ENCODE measurements around the gene COBL. TPM values are rescaled to one million over a fixed set of nuclear protein-coding genes. Genes with fewer than 3 reads are reported as not detected.

The COBL gene, protein sequence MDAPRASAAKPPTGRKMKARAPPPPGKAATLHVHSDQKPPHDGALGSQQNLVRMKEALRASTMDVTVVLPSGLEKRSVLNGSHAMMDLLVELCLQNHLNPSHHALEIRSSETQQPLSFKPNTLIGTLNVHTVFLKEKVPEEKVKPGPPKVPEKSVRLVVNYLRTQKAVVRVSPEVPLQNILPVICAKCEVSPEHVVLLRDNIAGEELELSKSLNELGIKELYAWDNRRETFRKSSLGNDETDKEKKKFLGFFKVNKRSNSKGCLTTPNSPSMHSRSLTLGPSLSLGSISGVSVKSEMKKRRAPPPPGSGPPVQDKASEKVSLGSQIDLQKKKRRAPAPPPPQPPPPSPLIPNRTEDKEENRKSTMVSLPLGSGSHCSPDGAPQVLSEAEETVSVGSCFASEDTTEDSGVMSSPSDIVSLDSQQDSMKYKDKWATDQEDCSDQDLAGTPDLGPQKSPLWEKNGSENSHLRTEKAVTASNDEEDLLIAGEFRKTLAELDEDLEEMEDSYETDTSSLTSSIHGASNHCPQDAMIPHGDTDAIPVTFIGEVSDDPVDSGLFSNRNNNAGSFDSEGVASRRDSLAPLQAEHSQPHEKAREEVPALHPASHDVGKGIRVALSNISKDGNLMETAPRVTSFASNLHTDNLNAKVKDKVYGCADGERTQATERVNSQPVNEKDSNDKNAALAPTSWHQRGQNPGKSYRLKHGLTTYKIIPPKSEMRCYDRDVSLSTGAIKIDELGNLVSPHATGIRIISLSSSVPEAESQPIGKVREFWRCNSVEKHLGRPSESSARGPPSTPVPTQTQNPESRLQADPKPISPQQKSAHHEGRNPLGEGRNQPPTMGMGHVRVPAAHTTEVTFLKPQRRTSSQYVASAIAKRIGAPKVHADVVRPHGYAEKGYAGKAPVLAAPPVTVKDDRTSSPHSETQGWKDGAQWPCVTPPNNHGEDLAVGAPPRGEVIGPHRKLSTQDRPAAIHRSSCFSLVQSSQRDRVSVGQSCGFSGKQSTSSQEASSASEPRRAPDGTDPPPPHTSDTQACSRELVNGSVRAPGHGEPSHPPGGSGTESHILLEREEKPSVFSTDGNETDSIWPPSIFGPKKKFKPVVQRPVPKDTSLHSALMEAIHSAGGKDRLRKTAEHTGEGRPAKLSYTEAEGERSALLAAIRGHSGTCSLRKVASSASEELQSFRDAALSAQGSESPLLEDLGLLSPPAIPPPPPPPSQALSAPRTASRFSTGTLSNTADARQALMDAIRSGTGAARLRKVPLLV
- not detected for total RNA-seq

DNA sequence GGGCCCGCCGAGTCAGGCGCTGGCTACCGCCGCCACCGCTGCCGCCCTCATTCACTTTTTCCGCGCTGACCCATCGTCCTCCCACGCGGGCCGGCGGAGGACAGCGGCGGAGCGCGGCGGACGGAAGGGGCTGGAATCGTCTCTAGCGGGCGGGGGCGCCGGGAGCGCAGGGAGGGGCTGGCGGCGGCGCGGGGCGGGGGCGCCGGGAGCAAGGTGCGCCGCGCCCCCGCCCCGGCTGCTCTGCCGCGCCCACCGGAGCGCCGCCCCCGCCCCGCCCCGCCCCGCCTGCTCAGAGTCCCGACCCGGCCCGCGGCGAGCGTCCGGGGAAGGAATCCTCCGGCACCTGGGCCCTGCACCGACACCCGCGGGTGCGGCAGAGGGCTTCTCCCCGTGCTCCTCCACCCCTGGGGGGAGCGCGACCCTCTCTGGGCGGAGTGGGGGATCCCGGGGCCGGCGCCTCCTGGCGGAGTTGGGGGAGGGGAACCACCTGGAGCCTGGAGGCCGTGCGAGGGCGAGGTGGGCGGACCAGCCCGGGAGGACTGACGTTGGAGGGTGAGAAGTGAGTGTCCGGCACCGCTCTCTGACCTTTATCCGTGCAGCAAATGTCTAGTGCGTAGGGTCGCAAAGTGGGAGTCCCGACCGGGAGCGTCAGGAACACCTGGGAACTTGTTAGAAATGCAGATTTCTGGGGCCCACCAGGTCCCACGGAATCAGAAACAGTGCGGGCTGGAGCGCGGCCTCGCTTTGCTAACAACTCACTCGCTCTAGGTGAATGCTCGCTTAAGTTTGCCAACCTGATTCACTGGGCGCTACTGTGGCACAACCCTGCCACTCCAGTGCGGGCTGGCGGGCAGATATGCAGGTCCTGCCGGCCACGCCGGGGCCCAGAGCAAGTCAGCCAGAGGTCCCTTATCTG, at the start of gene COBL:
TSS of gene COBL (minus strand) at position 144 of the 916 bp plus-strand sequence. CDS start 176 bp downstream, outside the sequence.
- ChIA-PET CTCF (no interaction called here), POLR2A (no interaction called here)
- H3K36me3 Mint-ChIP-seq (ENCODE audit: low read depth) = no peaks in the 10 kb centered on the region
- peaks cover 47% of the 10 kb centered on the region for H3K27me3 Mint-ChIP-seq (ENCODE audit: low read depth)
- H3K4me3 Mint-ChIP-seq = peak within 1 kb of the TSS; percentile 36
- H3K9me3 Mint-ChIP-seq (ENCODE audit: insufficient read depth) = no peaks in the 10 kb centered on the region
- ATAC-seq = no peak
- DNase-seq = no peak
- H3K4me1 Mint-ChIP-seq (ENCODE audit: low read depth) = no peaks in the 10 kb centered on the region
- no peak within 1 kb of the TSS for H3K27ac Mint-ChIP-seq

DNA sequence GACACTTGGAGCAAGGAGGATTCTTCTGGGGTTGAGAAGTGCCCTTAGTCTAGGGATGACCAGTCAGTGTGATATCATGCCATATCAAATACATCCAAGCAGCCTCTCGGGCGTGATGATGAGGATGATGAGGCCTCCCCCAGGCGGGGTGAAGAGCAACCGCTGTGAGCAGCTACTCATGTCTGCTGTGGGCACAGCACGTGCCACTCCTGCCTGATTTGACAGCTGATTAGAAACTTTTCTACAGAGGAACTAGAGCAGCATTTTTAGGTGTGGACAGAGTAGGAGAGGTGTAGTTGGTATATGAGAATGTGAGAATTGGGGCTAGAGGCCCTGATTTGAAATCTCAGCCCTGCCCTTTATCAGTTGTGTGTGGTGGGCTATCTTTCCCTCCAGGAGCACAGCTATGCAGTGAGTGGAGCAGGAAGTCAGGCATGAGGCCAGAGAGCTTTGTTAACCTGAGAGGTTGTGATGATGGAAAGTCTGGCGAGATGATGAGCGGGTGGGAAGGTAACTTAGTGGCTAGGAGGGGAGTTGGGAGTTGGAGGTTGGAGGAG, 49.6 kb upstream of the COBL start:
- peaks cover 2% of the 10 kb centered on the region for H3K27me3 Mint-ChIP-seq (ENCODE audit: low read depth)
- POLR2A ChIA-PET = no interaction called here

DNA sequence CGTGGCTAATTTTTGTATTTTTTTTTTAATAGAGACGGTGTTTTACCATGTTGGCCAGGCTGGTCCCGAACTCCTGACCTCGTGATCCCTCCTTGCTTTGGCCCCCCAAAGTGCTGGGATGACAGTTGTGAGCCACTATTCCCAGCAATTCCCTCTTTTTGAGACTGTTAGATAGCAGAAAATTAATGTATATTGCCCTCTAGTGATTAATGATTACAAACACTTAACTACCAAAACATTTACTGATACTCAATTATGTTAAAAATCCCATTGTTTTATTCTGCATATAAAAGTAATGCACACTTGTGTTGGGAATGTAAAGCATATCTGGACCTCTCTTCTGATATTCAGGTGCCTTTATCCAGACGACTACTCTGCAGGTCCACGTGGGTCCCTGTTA, 41.2 kb upstream of the COBL start:
- peaks cover 2% of the 10 kb centered on the region for H3K27me3 Mint-ChIP-seq (ENCODE audit: low read depth)
- no peaks in the 10 kb centered on the region for H3K9me3 Mint-ChIP-seq (ENCODE audit: insufficient read depth)
- CTCF ChIA-PET = no interaction called here
- no peaks in the 10 kb centered on the region for H3K4me1 Mint-ChIP-seq (ENCODE audit: low read depth)
- H3K4me3 Mint-ChIP-seq = no peak overlapping the region
- ATAC-seq (no peak), DNase-seq (no peak)
- no peak overlapping the region for H3K27ac Mint-ChIP-seq
- POLR2A ChIA-PET = no interaction called here
- no peaks in the 10 kb centered on the region for H3K36me3 Mint-ChIP-seq (ENCODE audit: low read depth)

More for the DNA sequence above, 49.6 kb upstream of the COBL start:
- ATAC-seq = no peak
- H3K9me3 Mint-ChIP-seq (ENCODE audit: insufficient read depth) = no peaks in the 10 kb centered on the region
- CTCF ChIA-PET = interaction anchor here (7.0 kb wide), 1 partner anchor 204 kb away, joined by 96 read pairs; no protein-coding TSS in a partner anchor
- no peak overlapping the region for H3K4me3 Mint-ChIP-seq
- no peak for DNase-seq
- H3K36me3 Mint-ChIP-seq (ENCODE audit: low read depth) = no peaks in the 10 kb centered on the region
- no peak overlapping the region for H3K27ac Mint-ChIP-seq
- H3K4me1 Mint-ChIP-seq (ENCODE audit: low read depth) = no peaks in the 10 kb centered on the region

DNA sequence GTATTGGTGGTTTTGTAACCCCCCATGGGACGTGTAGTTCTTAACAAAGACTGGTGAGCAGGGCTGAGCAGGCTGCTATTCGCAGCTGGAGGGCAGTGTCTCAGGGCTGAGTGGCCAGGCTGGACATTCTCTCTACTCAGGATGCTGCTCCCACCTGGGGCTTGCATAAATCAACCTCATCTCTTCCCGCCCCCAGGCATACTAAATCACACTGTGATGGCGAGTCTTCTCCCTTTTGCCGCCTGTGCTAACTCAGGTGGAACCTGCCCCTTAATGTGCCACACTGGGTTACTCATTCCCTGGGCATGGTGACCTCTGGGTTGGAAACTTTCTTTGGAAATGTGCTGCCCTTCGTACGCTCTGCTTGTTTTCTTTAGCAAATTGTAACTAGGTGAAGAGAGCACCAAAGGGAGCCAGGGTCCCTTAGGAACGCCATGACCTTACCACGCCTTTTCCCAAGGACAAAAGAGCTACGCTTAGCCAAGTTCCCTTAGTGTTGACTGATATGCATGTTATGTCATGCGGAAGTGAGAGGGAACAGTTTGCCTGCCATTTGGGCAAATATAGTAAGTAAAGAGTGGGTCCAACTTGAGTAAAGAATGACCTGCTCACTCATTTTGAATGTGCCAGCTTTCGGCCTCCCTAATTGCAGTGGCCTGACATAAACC, 40.4 kb upstream of the COBL start:
- no peaks in the 10 kb centered on the region for H3K27me3 Mint-ChIP-seq (ENCODE audit: low read depth)
- POLR2A ChIA-PET = no interaction called here
- no peak overlapping the region for H3K27ac Mint-ChIP-seq
- DNase-seq (no peak), ATAC-seq (no peak)
- no peaks in the 10 kb centered on the region for H3K36me3 Mint-ChIP-seq (ENCODE audit: low read depth)
- no peaks in the 10 kb centered on the region for H3K4me1 Mint-ChIP-seq (ENCODE audit: low read depth)
- CTCF ChIA-PET = no interaction called here
- H3K4me3 Mint-ChIP-seq = no peak overlapping the region
- no peaks in the 10 kb centered on the region for H3K9me3 Mint-ChIP-seq (ENCODE audit: insufficient read depth)

DNA sequence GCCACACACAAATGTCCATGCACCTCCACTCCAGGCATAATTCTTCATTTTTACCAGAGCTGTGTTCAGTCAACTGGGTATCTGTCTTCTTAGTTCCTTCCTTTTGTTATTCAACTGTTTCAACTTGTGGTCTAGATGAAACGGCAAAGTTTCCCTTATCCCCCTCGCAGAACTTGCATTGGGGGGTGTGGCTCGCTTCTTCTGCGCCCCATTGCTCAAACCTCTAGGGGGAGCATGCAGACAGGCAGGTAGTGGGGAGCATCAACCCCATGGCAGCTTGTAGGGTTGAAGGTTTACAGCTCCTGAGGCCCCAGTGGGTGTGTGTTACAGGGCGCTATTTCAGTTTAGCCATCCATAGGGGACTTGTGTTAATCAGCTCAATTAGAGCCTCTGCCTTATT, 38.3 kb upstream of the COBL start:
- Mint-ChIP-seq H3K27ac (no peak overlapping the region), H3K9me3 (ENCODE audit: insufficient read depth) (no peaks in the 10 kb centered on the region), H3K4me1 (ENCODE audit: low read depth) (no peaks in the 10 kb centered on the region), H3K36me3 (ENCODE audit: low read depth) (no peaks in the 10 kb centered on the region), H3K4me3 (no peak overlapping the region), H3K27me3 (ENCODE audit: low read depth) (no peaks in the 10 kb centered on the region)
- ChIA-PET CTCF (interaction anchor here (1.1 kb wide), 1 partner anchor 10 kb away, joined by 3 read pairs; no protein-coding TSS in a partner anchor), POLR2A (no interaction called here)
- no peak for DNase-seq
- ATAC-seq = no peak

DNA sequence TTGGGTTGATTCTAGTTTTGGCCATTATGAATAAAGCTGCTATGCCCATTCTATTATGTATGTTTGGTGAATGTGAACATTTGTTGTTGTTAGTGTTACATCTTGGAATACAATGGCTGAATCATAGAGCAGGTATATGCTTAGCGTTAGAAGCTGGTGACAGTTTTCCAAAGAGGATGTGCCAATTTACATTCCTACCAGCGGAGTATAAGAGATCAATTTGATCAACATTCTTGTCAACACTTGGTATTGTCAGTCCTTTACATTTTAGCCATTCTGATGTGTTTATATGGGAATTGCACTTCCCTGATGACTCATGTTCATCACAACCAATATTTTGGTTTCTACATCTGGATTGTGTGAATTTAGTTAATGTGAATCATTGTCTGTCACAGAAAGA, 37.8 kb upstream of the COBL start:
- Mint-ChIP-seq H3K4me3 (no peak overlapping the region), H3K4me1 (ENCODE audit: low read depth) (no peaks in the 10 kb centered on the region), H3K36me3 (ENCODE audit: low read depth) (no peaks in the 10 kb centered on the region), H3K27me3 (ENCODE audit: low read depth) (no peaks in the 10 kb centered on the region), H3K27ac (no peak overlapping the region), H3K9me3 (ENCODE audit: insufficient read depth) (no peaks in the 10 kb centered on the region)
- POLR2A ChIA-PET = no interaction called here
- ATAC-seq (no peak), DNase-seq (no peak)
- CTCF ChIA-PET = interaction anchor here (1.1 kb wide), 1 partner anchor 10 kb away, joined by 3 read pairs; no protein-coding TSS in a partner anchor

DNA sequence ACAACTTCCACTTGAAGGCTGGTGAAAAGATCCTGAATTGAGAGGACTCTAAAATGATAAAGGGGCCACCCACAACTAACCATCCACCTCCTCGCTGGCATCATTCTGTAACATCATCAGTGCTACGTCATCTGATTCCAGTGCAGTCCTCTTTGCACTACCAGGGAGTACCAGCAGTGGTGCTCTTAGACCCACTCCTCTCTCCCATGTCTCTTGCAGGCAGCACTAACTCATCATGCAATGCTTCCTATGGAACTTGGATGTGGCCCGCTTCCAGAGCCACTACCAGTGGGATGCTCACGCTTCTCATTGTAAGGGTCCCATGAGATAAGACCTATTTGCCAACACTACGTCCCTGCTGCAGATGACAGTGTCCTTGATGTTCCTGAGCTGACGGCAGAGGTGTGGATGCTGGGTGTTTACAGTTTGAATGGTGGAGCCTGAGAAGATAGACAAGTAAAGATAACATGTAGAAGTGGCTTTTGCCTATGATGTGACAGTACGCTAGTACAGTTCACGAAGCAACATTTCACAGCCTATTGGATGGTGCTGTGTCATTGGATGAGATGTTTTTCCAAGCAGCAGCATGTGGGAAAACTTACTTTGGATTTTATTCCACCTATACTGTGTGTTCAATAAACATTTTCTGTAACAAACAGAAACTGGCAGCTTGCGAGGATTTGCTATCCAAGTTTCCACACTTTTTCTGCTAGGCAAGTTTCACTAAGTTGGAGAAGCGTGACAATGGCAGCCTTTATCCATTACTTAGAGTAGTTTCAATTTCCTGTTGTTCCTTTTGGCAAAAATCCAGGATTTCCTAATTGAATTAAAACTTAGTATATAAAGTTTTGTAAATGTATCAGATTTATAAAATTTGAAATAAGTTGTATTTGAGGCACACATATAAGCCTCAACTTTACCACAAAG, 35.8 kb upstream of the COBL start:
- ATAC-seq (no peak), DNase-seq (no peak)
- Mint-ChIP-seq H3K4me1 (ENCODE audit: low read depth) (no peaks in the 10 kb centered on the region), H3K27me3 (ENCODE audit: low read depth) (no peaks in the 10 kb centered on the region), H3K9me3 (ENCODE audit: insufficient read depth) (no peaks in the 10 kb centered on the region), H3K27ac (no peak overlapping the region), H3K4me3 (no peak overlapping the region), H3K36me3 (ENCODE audit: low read depth) (no peaks in the 10 kb centered on the region)
- ChIA-PET CTCF (no interaction called here), POLR2A (no interaction called here)

DNA sequence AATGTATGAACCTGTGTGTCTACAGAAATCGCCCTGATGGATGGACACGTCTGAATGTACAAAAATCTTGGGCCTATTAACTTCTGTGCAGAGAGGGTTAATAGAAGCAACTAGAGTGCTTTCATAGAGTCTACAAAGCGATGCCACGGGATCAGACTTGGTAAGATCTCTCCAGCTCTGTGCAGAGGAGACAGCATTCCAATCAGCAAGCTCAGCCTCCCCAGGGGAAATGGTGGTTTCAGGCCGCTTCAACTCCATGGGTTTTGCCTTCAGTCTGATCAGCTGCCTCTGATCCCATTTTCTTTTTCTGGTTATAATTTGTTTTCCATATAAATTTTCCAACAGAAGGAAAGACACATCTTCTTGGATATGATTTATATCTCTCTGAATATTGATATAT, 35.1 kb upstream of the COBL start:
- no peak overlapping the region for H3K4me3 Mint-ChIP-seq
- ATAC-seq = no peak
- H3K9me3 Mint-ChIP-seq (ENCODE audit: insufficient read depth) = no peaks in the 10 kb centered on the region
- ChIA-PET CTCF (no interaction called here), POLR2A (no interaction called here)
- no peaks in the 10 kb centered on the region for H3K27me3 Mint-ChIP-seq (ENCODE audit: low read depth)
- H3K27ac Mint-ChIP-seq = no peak overlapping the region
- H3K4me1 Mint-ChIP-seq (ENCODE audit: low read depth) = no peaks in the 10 kb centered on the region
- no peak for DNase-seq
- H3K36me3 Mint-ChIP-seq (ENCODE audit: low read depth) = no peaks in the 10 kb centered on the region

DNA sequence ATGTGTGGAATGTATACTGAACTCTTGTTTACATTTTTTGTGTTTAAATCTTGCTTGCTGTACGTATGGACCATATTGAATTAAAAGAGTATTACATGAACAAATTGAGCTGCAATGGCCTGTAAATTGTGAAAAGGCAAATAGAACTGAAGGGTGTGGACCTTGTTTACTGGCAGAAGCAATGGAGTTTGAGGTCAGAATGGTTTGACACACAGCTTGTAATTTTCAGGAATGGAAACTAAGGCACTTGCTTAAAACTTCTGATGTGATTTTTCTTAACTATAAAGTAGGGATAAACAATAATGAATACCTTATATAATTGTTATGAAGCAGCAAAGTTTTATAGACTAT, 33.9 kb upstream of the COBL start:
- DNase-seq (no peak), ATAC-seq (no peak)
- POLR2A ChIA-PET = no interaction called here
- CTCF ChIA-PET = no interaction called here
- H3K9me3 Mint-ChIP-seq (ENCODE audit: insufficient read depth) = no peaks in the 10 kb centered on the region
- no peak overlapping the region for H3K4me3 Mint-ChIP-seq
- H3K27me3 Mint-ChIP-seq (ENCODE audit: low read depth) = peaks cover 3% of the 10 kb centered on the region
- H3K4me1 Mint-ChIP-seq (ENCODE audit: low read depth) = no peaks in the 10 kb centered on the region
- H3K36me3 Mint-ChIP-seq (ENCODE audit: low read depth) = no peaks in the 10 kb centered on the region
- no peak overlapping the region for H3K27ac Mint-ChIP-seq

All from activated CD8-positive, alpha-beta T cell treated with anti-CD3 and anti-CD28 coated beads, Interleukin-2, amount 10 ng/mL, durations not matched to agents 7 days and 5 days (primary cell).